NOMO-1 treated with dmso at 0.1 percent for 144 hours (cell line): ENCODE measurements around the gene LDLRAP1.
A peak's percentile ranks its signal among the peaks of the same experiment; 100 is the strongest.
"Not testable (repeated sequence)": the region's sequence is repeated elsewhere in the genome, so short reads cannot be mapped to it uniquely, and the experiment has no call there.

ENCODE experiments used
- DNase-seq: peaks from one replicate; lab custom pipeline; 2025; ENCODE audit not compliant: unreplicated experiment; lab: John Stamatoyannopoulos, UW

The LDLRAP1 gene

GRCh38 chr1:25543425-25544242 lies at the start of gene LDLRAP1:
Gene LDLRAP1, plus strand, starts transcription at chr1:25543606. Its CDS starts 93 bp downstream, at chr1:25543699.
- DNase-seq: peak; percentile 39

GRCh38 chr1:25494952-25495351 lies 48.5 kb upstream of the LDLRAP1 start:
- DNase-seq: no peak

- no peak for DNase-seq
Observed at GRCh38 chr1:25500694-25501093, 42.7 kb upstream of the LDLRAP1 start.

- no peak for DNase-seq
Observed at GRCh38 chr1:25501235-25502058, 42.0 kb upstream of the LDLRAP1 start.

- DNase-seq: no peak
Observed at GRCh38 chr1:25502957-25503356, 40.4 kb upstream of the LDLRAP1 start.

- DNase-seq: no peak
Observed at GRCh38 chr1:25503551-25504426, 39.6 kb upstream of the LDLRAP1 start.

- no peak for DNase-seq
Observed at GRCh38 chr1:25504706-25505595, 38.5 kb upstream of the LDLRAP1 start.

- peak; percentile 63 for DNase-seq
Observed at GRCh38 chr1:25505656-25506385, 37.6 kb upstream of the LDLRAP1 start.

GRCh38 chr1:25506566-25507463 lies 36.6 kb upstream of the LDLRAP1 start:
- not testable (repeated sequence) for DNase-seq

GRCh38 chr1:25513666-25514065 lies 29.7 kb upstream of the LDLRAP1 start:
- DNase-seq: no peak

GRCh38 chr1:25515033-25515432 lies 28.4 kb upstream of the LDLRAP1 start:
- no peak for DNase-seq

- no peak for DNase-seq
Observed at GRCh38 chr1:25516686-25517085, 26.7 kb upstream of the LDLRAP1 start.

GRCh38 chr1:25517476-25518394 lies 25.7 kb upstream of the LDLRAP1 start:
- DNase-seq: no peak

GRCh38 chr1:25519624-25520023 lies 23.8 kb upstream of the LDLRAP1 start:
- no peak for DNase-seq

GRCh38 chr1:25520446-25521061 lies 22.9 kb upstream of the LDLRAP1 start:
- DNase-seq: no peak

- no peak for DNase-seq
Observed at GRCh38 chr1:25522031-25522655, 21.3 kb upstream of the LDLRAP1 start.
